HG02970 (cell line): ENCODE data around the gene ACAD11.
"Not testable (repeated sequence)": the region's sequence is repeated elsewhere in the genome, so short reads cannot be mapped to it uniquely, and the experiment has no call there.

Experiments used
- ATAC-seq: cut with Tn5 transposase; IDR thresholded peaks from one replicate; pipeline ENCODE4 v1.9.1; 2021; ENCODE audit warnings: mild to moderate bottlenecking, moderate library complexity, moderate number of reproducible peaks; ENCODE audit not compliant: unreplicated experiment, low FRiP score

Gene ACAD11

GRCh38 chr3:132652640-132653270 is 6.9 kb downstream of the ACAD11 start:
- no peak for ATAC-seq

GRCh38 chr3:132650153-132650552 is 9.5 kb downstream of the ACAD11 start:
- no peak for ATAC-seq

- no peak for ATAC-seq
Measured at GRCh38 chr3:132645058-132645457, 14.6 kb downstream of the ACAD11 start.

GRCh38 chr3:132643366-132643765 is 16.2 kb downstream of the ACAD11 start:
- no peak for ATAC-seq

GRCh38 chr3:132642539-132642847 is 17.1 kb downstream of the ACAD11 start:
- no peak for ATAC-seq

GRCh38 chr3:132641837-132642538 is 17.6 kb downstream of the ACAD11 start:
- ATAC-seq: no peak

- ATAC-seq: not testable (repeated sequence)
Measured at GRCh38 chr3:132641427-132641826, 18.2 kb downstream of the ACAD11 start.

GRCh38 chr3:132638706-132639105 is 20.9 kb downstream of the ACAD11 start:
- no peak for ATAC-seq

GRCh38 chr3:132637590-132637989 is 22.0 kb downstream of the ACAD11 start:
- ATAC-seq: no peak

- ATAC-seq: no peak
Measured at GRCh38 chr3:132635052-132635451, 24.6 kb downstream of the ACAD11 start.

- ATAC-seq: no peak
Measured at GRCh38 chr3:132630612-132631011, 29.0 kb downstream of the ACAD11 start.

- no peak for ATAC-seq
Measured at GRCh38 chr3:132629928-132630327, 29.7 kb downstream of the ACAD11 start.

GRCh38 chr3:132628157-132628556 is 31.5 kb downstream of the ACAD11 start:
- ATAC-seq: no peak

GRCh38 chr3:132626955-132627354 is 32.7 kb downstream of the ACAD11 start:
- no peak for ATAC-seq

GRCh38 chr3:132625613-132626012 is 34.0 kb downstream of the ACAD11 start:
- no peak for ATAC-seq

- no peak for ATAC-seq
Measured at GRCh38 chr3:132624790-132625189, 34.8 kb downstream of the ACAD11 start.

GRCh38 chr3:132623646-132624045 is 36.0 kb downstream of the ACAD11 start:
- no peak for ATAC-seq

GRCh38 chr3:132622761-132623160 is 36.8 kb downstream of the ACAD11 start:
- no peak for ATAC-seq

GRCh38 chr3:132622148-132622547 is 37.5 kb downstream of the ACAD11 start:
- ATAC-seq: no peak

GRCh38 chr3:132616780-132617179 is 42.8 kb downstream of the ACAD11 start:
- ATAC-seq: no peak

- no peak for ATAC-seq
Measured at GRCh38 chr3:132615881-132616280, 43.7 kb downstream of the ACAD11 start.

- ATAC-seq: not testable (repeated sequence)
Measured at GRCh38 chr3:132615301-132615700, 44.3 kb downstream of the ACAD11 start.
